HCT116 (cell line): ENCODE data around the gene ERC2.

Experiments used
- EGR1 ChIP-seq: IDR thresholded peaks from 2 replicates; pipeline ENCODE4 v1.6.1; 2012; ENCODE audit warnings: low read depth
- EZH2 ChIP-seq: fragments of 200-600 bp; sonication (generic); IDR thresholded peaks from 2 replicates; pipeline ENCODE4 v1.6.1; 2017; ENCODE audit warnings: antibody characterized with exemption, mixed run types
- JUND ChIP-seq: IDR thresholded peaks from 2 replicates; pipeline ENCODE4 v1.6.1; 2012
- POLR2A ChIP-seq: IDR thresholded peaks from 2 replicates; pipeline ENCODE4 v1.7.0; 2011; ENCODE audit warnings: borderline replicate concordance; ENCODE audit not compliant: insufficient read depth, insufficient read length; ENCODE audit errors: extremely low read depth
- POLR2AphosphoS5 ChIP-seq: IDR thresholded peaks from 2 replicates; pipeline ENCODE4 v1.6.1; 2011; ENCODE audit warnings: mild to moderate bottlenecking, low read depth, low read length, moderate library complexity
- SRF ChIP-seq: IDR thresholded peaks from 2 replicates; pipeline ENCODE4 v1.6.1; 2012; ENCODE audit warnings: low read depth
- TCF7L2 ChIP-seq: IDR thresholded peaks from 2 replicates; pipeline ENCODE4 v1.7.0; 2011; ENCODE audit warnings: borderline replicate concordance, inconsistent platforms; ENCODE audit not compliant: insufficient read depth, insufficient read length; ENCODE audit errors: extremely low read depth
- ZFX ChIP-seq: fragments of 450-650 bp; IDR thresholded peaks from 2 replicates; pipeline ENCODE4 v1.6.1; 2017
- TF ChIP-seq, protein P1 (sequence below): IDR thresholded peaks from 2 replicates; pipeline ENCODE4 v1.6.1; 2012
- TF ChIP-seq, protein P2 (sequence below), 3 experiments: fragments of 200-600 bp in 1 of 3; sonication (generic) in 1 of 3; IDR thresholded peaks in 2 of 3; conservative IDR thresholded peaks in 1 of 3; 2 replicates each; pipeline ENCODE4 v1.5.1; 2012 to 2017; ENCODE audit warnings: low read depth in 2 of 3, low read length in 2 of 3, antibody characterized with exemption in 1 of 3, borderline replicate concordance in 1 of 3, control low read depth in 1 of 3, mild to moderate bottlenecking in 1 of 3, mixed read lengths in 1 of 3, mixed run types in 1 of 3, moderate library complexity in 1 of 3; ENCODE audit not compliant: insufficient read depth in 1 of 3
- TF ChIP-seq, protein P3 (sequence below): IDR thresholded peaks from 2 replicates; pipeline ENCODE4 v1.6.1; 2012; ENCODE audit warnings: low read depth

DNA sequence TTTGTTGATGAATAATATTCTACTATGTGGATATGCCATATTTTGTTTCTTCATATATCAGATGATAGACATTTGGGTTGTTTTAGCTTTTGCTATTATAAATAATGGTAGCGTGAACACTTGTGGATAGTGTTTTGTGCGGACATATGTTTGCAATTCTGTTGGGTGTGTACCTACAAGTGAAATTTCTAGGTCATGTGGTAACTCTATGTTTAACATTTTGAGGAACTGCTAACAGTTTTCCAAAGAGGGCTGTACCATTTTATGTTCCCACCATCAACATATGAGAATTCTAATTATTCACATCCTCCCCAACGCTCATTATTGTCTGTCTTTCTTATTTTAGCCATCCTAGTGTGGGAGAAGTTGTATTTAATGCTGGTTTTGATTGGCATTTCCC, 303.8 kb downstream of the ERC2 start:
- TF ChIP-seq EGR1 (no peak), POLR2AphosphoS5 (no peak), SRF (no peak), TCF7L2 (no peak), EZH2 (no peak), POLR2A (no peak), JUND (no peak), ZFX (no peak)
- TF ChIP-seq, protein P1, sequence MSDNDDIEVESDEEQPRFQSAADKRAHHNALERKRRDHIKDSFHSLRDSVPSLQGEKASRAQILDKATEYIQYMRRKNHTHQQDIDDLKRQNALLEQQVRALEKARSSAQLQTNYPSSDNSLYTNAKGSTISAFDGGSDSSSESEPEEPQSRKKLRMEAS = no peak
- TF ChIP-seq, protein P2, sequence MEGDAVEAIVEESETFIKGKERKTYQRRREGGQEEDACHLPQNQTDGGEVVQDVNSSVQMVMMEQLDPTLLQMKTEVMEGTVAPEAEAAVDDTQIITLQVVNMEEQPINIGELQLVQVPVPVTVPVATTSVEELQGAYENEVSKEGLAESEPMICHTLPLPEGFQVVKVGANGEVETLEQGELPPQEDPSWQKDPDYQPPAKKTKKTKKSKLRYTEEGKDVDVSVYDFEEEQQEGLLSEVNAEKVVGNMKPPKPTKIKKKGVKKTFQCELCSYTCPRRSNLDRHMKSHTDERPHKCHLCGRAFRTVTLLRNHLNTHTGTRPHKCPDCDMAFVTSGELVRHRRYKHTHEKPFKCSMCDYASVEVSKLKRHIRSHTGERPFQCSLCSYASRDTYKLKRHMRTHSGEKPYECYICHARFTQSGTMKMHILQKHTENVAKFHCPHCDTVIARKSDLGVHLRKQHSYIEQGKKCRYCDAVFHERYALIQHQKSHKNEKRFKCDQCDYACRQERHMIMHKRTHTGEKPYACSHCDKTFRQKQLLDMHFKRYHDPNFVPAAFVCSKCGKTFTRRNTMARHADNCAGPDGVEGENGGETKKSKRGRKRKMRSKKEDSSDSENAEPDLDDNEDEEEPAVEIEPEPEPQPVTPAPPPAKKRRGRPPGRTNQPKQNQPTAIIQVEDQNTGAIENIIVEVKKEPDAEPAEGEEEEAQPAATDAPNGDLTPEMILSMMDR (IDR thresholded peaks at IDR 0.05 in 2 of 3, conservative IDR thresholded peaks at IDR 0.05 in 1 of 3; ENCODE audit: borderline replicate concordance in 1 of 3, insufficient read depth in 1 of 3, low read depth in 2 of 3, low read length in 2 of 3) = no peak
- TF ChIP-seq, protein P3, sequence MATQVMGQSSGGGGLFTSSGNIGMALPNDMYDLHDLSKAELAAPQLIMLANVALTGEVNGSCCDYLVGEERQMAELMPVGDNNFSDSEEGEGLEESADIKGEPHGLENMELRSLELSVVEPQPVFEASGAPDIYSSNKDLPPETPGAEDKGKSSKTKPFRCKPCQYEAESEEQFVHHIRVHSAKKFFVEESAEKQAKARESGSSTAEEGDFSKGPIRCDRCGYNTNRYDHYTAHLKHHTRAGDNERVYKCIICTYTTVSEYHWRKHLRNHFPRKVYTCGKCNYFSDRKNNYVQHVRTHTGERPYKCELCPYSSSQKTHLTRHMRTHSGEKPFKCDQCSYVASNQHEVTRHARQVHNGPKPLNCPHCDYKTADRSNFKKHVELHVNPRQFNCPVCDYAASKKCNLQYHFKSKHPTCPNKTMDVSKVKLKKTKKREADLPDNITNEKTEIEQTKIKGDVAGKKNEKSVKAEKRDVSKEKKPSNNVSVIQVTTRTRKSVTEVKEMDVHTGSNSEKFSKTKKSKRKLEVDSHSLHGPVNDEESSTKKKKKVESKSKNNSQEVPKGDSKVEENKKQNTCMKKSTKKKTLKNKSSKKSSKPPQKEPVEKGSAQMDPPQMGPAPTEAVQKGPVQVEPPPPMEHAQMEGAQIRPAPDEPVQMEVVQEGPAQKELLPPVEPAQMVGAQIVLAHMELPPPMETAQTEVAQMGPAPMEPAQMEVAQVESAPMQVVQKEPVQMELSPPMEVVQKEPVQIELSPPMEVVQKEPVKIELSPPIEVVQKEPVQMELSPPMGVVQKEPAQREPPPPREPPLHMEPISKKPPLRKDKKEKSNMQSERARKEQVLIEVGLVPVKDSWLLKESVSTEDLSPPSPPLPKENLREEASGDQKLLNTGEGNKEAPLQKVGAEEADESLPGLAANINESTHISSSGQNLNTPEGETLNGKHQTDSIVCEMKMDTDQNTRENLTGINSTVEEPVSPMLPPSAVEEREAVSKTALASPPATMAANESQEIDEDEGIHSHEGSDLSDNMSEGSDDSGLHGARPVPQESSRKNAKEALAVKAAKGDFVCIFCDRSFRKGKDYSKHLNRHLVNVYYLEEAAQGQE = no peak
